ENCODE data around the gene TMTC2.

Gene TMTC2

DNA sequence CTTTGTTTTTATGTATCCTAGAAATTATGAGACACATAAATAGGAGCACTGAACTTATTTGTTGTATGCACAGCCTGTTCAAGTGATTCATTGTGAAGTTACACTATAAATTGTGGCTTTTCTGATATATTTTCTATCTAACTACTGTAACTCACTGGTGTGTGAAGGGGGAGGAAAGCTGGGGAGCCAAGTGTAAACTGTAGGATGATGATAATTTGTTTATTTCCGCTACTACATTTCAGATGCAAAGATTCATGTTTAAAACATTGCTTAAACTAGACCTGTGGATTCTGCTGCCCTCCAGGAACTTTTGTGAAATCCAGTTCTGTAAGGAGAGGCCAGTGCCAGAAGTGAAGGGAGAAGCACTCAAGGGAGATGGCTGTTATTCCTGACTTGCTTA is 3.3 kb downstream of the TMTC2 start:
- TF ChIP-seq, protein P1, sequence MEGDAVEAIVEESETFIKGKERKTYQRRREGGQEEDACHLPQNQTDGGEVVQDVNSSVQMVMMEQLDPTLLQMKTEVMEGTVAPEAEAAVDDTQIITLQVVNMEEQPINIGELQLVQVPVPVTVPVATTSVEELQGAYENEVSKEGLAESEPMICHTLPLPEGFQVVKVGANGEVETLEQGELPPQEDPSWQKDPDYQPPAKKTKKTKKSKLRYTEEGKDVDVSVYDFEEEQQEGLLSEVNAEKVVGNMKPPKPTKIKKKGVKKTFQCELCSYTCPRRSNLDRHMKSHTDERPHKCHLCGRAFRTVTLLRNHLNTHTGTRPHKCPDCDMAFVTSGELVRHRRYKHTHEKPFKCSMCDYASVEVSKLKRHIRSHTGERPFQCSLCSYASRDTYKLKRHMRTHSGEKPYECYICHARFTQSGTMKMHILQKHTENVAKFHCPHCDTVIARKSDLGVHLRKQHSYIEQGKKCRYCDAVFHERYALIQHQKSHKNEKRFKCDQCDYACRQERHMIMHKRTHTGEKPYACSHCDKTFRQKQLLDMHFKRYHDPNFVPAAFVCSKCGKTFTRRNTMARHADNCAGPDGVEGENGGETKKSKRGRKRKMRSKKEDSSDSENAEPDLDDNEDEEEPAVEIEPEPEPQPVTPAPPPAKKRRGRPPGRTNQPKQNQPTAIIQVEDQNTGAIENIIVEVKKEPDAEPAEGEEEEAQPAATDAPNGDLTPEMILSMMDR (IDR thresholded peaks at IDR 0.05) = no peak
- H3K27ac ChIP-seq = no peak overlapping the region
- H3K4me3 ChIP-seq = no peak overlapping the region
- no peak for DNase-seq (ENCODE audit: low spot score)

DNA sequence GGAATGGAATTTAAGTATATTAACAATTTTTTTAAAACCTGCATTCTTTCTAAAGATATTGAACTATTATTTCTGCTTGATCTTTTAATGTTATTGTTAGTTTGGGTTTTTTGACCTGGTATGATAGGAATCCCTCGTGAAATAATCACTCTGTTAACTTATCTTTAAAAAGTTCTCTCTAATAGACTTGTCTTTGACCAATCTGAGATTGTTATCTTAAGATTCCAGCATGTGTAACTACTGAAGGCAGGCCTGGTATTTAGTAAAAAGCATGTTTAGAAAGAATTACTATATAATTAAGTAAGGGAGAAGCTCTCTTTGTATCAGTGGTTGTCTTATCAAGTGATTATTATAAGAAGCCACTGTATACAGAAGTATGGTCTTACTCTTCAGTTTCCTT is 4.8 kb downstream of the TMTC2 start:
- TF ChIP-seq, protein P1 (IDR thresholded peaks at IDR 0.05) = no peak
- Histone ChIP-seq H3K27ac (no peak overlapping the region), H3K4me3 (no peak overlapping the region)
- no peak for DNase-seq (ENCODE audit: low spot score)

DNA sequence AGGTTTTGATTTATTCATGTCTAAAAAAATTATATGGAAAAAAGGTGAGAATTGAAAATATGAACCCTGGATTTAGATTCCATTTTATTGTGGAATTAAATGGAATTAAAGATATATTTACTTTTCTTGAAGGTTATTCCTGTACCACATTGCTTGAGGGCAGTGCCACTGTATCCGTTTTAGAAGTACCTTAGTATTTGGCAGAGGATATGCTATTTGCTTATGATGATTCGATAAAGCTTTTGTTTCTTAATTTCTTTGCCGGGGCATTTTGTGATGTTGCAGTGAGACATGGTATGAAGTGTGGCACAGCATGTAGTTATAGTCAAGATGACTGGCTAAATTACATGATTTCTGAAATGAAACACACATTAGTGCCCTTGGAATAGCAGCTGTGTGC is 7.6 kb downstream of the TMTC2 start:
- H3K4me3 ChIP-seq = no peak overlapping the region
- DNase-seq (ENCODE audit: low spot score) = no peak
- TF ChIP-seq, protein P1 (IDR thresholded peaks at IDR 0.05) = no peak
- no peak overlapping the region for H3K27ac ChIP-seq

DNA sequence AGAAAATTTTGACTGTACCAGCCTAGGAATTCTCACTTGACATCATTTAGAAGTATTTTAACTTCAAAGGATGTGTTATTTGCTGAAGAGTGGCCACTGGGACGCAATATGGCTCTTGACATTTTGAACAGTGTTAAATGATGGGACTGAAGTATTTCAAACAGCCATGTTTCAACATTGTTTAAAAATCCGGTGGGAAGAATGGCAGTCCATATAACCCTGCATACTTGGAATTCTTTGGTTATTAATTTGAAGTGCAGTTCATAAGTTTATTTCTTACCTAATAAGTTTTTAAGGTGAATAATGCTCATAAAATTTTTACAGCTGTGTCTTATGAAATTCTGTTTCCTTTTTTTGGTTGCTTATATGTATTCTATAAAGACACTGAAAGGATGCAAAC is 8.3 kb downstream of the TMTC2 start:
- H3K27ac ChIP-seq = no peak overlapping the region
- TF ChIP-seq, protein P1 (IDR thresholded peaks at IDR 0.05) = no peak
- DNase-seq (ENCODE audit: low spot score) = no peak

DNA sequence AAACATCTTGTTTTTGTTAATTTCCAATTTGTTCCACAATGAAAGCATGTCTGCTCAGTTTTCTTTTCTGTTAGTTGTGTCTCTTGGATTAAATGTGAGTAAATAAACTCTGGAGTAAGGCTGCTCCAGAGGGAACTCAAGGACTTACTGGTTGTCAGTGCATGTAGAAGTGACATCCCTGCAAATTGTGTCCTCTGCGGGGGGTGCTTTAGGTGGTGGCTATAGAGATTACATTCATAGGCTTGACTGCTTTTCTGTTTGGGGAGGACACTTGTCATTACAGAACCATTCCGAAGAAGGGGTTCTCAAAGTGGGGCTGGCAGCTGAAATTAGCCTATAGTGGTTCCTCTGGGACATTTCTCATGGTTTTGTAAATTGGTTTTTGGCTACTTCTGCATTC is 8.8 kb downstream of the TMTC2 start:
- TF ChIP-seq, protein P1 (IDR thresholded peaks at IDR 0.05) = no peak
- no peak overlapping the region for H3K27ac ChIP-seq
- no peak overlapping the region for H3K4me3 ChIP-seq
- no peak for DNase-seq (ENCODE audit: low spot score)

More for the DNA sequence above, 8.3 kb downstream of the TMTC2 start:
- no peak overlapping the region for H3K4me3 ChIP-seq

DNA sequence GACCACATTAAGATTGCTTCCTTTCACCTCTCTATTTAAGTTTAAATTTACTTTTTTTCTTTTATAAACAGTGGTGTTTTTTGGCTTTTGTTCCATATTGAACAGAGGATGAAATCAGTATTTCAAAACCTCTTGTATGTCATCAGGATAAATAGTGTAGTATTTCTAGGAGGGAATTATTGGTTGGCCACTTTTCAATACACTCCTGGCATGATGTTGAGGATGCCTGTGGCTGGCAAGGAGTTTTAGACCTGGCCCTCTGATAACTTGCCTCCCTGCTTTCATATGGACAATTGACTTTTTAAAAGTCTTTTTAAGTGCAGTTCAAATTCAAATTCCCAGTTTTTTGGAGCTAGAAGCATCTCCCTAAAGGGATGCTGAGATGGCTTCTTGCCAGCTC is 9.8 kb downstream of the TMTC2 start:
- H3K27ac ChIP-seq = no peak overlapping the region
- no peak overlapping the region for H3K4me3 ChIP-seq
- TF ChIP-seq, protein P1 (IDR thresholded peaks at IDR 0.05) = no peak
- no peak for DNase-seq (ENCODE audit: low spot score)

DNA sequence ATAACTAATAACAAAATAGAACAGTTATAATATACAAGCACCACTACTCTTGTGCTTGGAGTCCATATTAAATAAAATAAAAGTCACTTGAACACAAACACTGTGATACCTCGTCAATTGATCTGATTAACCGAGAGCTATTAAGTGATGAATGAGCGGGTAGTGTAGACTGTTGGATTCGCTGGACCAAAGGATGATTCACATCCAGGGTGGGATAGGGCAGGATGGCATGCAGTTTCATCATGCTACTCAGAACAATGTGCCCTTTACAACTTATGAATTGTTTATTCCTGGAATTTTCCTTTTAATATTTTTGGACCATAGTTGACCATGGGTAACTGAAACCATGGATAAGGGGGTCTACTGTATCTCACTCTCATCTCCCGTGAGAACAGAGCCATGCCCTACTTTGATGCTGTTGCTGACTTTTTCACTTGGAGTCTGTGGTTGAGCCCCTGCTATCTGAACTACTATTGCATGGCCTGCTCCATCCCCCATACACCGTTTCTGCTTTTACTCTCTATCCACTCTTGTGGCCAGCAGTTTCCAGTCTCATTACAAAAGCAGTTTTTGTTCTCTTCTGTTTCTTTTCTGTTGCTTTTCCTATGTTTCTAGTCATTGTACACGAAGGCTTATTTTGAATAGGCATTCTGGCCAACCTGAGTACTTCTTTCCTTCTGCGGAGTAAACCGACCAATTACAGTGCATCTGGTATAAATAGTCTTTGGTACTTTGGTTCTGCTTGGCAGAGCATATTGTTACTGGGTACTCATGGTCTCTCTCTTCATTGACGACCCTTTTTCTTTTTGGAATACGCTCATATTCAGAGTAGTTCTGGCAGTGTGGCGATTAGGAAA is 12.2 kb downstream of the TMTC2 start:
- Histone ChIP-seq H3K27ac (no peak overlapping the region), H3K4me3 (no peak overlapping the region)
- no peak for DNase-seq (ENCODE audit: low spot score)
- TF ChIP-seq, protein P1 (IDR thresholded peaks at IDR 0.05) = no peak

All from coronary artery (tissue), 2 donors.